ENCODE data around the gene ITGA5. TPM values are rescaled to one million over a fixed set of nuclear protein-coding genes. Genes with fewer than 3 reads are reported as not detected.
A peak's percentile ranks its signal among the peaks of the same experiment; 100 is the strongest.

Gene ITGA5
- total and polyA plus RNA-seq, 2 of the 13 experiments (the other 11 are each of a cell fraction or from before 2014, with no cell fraction given), result 0.20 to 0.40 TPM

DNA sequence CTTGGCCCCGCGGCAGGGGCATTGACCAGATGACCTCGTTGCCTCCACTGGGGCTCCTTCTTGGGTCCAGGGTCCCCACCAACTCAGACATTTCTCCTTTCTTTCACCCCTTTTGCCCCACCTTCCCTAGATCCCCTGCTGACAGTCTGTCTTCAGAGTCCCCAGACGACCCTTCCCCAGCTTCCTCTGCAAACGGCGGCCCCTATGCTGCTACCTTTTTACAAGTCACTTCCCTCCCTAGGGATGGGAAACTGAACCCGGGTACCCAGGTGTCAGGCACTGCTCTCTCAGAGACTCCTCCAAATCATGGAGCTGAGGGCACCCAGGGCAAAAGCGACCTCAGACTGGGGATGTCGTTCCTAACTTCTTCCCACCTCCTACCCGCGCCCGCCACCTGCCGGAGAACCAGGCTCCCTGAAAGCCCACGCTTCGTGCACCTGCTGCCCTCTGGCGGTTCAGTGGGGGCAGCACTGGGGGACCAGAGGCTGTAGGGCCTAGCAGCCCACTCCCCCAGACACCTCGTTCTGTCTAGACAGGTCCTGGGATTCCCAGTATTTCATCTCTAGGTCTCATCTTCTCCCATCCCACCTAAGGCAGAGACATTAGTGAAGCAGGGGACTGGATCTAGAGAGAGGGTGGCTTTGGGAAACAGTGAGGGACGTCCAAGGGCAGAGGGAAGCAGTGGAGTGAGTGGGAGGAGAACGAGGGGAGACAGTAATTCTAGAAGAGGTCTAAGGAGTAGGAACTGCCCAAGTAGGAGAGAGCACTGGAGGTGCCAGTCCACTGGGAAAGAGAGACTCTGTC lies 39.5 kb downstream of the ITGA5 start (continued):
- TF ChIP-seq, protein P1, sequence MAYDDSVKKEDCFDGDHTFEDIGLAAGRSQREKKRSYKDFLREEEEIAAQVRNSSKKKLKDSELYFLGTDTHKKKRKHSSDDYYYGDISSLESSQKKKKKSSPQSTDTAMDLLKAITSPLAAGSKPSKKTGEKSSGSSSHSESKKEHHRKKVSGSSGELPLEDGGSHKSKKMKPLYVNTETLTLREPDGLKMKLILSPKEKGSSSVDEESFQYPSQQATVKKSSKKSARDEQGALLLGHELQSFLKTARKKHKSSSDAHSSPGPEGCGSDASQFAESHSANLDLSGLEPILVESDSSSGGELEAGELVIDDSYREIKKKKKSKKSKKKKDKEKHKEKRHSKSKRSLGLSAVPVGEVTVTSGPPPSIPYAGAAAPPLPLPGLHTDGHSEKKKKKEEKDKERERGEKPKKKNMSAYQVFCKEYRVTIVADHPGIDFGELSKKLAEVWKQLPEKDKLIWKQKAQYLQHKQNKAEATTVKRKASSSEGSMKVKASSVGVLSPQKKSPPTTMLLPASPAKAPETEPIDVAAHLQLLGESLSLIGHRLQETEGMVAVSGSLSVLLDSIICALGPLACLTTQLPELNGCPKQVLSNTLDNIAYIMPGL (CRISPR knock-in tag; IDR thresholded peaks at IDR 0.05; ENCODE audit: borderline replicate concordance in 1 of 2, low read depth in 1 of 2), result peak; percentile 96
- TF ChIP-seq ZNF331 (CRISPR knock-in tag; IDR thresholded peaks at IDR 0.05) (peak; percentile 31; the same call in 1 of the 2 replicates), IRX3 (CRISPR knock-in tag; IDR thresholded peaks at IDR 0.05; ENCODE audit: borderline replicate concordance, low read depth) (no peak), ZSCAN20 (CRISPR knock-in tag; IDR thresholded peaks at IDR 0.05; ENCODE audit: borderline replicate concordance) (no peak), ASH2L (IDR thresholded peaks at IDR 0.05; ENCODE audit: insufficient read length, low read depth, low read length) (peak; percentile 32), ARHGAP35 (CRISPR knock-in tag; IDR thresholded peaks at IDR 0.05; ENCODE audit: borderline replicate concordance) (0 out of 2 replicates have a peak, but pooled peaks have one; percentile 58), MEF2D (CRISPR knock-in tag; IDR thresholded peaks at IDR 0.05) (peak; percentile 74; the same call in 1 of the 2 replicates), RXRB (CRISPR knock-in tag; IDR thresholded peaks at IDR 0.05; ENCODE audit: borderline replicate concordance) (peak; percentile 35; the same call in 1 of the 2 replicates), YY1 (IDR thresholded peaks at IDR 0.05; ENCODE audit: insufficient read depth, insufficient replicate concordance, low read depth, low read length) (peak; percentile 75), KDM3A (CRISPR knock-in tag; IDR thresholded peaks at IDR 0.05; ENCODE audit: low read depth) (peak; percentile 77; the same call in 1 of the 2 replicates), IKZF4 (CRISPR knock-in tag; IDR thresholded peaks at IDR 0.05; ENCODE audit: borderline replicate concordance, low read depth, not compliant biosample characterization) (peak; percentile 36), MATR3 (CRISPR knock-in tag; IDR thresholded peaks at IDR 0.05) (no peak), ZNF251 (CRISPR knock-in tag; IDR thresholded peaks at IDR 0.05) (no peak), SMARCE1 (IDR thresholded peaks at IDR 0.05; ENCODE audit: borderline replicate concordance) (no peak)
- TF ChIP-seq, protein P2, sequence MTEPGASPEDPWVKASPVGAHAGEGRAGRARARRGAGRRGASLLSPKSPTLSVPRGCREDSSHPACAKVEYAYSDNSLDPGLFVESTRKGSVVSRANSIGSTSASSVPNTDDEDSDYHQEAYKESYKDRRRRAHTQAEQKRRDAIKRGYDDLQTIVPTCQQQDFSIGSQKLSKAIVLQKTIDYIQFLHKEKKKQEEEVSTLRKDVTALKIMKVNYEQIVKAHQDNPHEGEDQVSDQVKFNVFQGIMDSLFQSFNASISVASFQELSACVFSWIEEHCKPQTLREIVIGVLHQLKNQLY (CRISPR knock-in tag; IDR thresholded peaks at IDR 0.05), result 0 out of 2 replicates have a peak, but pooled peaks have one; percentile 39
- TF ChIP-seq, protein P3, sequence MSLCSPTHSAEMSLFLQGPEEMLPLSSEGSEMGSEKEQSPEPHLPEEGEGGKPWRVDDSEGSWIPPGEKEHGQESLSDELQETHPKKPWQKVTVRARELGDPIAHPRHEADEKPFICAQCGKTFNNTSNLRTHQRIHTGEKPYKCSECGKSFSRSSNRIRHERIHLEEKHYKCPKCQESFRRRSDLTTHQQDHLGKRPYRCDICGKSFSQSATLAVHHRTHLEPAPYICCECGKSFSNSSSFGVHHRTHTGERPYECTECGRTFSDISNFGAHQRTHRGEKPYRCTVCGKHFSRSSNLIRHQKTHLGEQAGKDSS (CRISPR knock-in tag; IDR thresholded peaks at IDR 0.05; ENCODE audit: borderline replicate concordance, low read depth), result peak; percentile 63; the same call in 1 of the 2 replicates
- TF ChIP-seq, protein P4, sequence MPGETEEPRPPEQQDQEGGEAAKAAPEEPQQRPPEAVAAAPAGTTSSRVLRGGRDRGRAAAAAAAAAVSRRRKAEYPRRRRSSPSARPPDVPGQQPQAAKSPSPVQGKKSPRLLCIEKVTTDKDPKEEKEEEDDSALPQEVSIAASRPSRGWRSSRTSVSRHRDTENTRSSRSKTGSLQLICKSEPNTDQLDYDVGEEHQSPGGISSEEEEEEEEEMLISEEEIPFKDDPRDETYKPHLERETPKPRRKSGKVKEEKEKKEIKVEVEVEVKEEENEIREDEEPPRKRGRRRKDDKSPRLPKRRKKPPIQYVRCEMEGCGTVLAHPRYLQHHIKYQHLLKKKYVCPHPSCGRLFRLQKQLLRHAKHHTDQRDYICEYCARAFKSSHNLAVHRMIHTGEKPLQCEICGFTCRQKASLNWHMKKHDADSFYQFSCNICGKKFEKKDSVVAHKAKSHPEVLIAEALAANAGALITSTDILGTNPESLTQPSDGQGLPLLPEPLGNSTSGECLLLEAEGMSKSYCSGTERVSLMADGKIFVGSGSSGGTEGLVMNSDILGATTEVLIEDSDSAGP (CRISPR knock-in tag; IDR thresholded peaks at IDR 0.05; ENCODE audit: borderline replicate concordance), result peak; percentile 68
- TF ChIP-seq, protein P5, sequence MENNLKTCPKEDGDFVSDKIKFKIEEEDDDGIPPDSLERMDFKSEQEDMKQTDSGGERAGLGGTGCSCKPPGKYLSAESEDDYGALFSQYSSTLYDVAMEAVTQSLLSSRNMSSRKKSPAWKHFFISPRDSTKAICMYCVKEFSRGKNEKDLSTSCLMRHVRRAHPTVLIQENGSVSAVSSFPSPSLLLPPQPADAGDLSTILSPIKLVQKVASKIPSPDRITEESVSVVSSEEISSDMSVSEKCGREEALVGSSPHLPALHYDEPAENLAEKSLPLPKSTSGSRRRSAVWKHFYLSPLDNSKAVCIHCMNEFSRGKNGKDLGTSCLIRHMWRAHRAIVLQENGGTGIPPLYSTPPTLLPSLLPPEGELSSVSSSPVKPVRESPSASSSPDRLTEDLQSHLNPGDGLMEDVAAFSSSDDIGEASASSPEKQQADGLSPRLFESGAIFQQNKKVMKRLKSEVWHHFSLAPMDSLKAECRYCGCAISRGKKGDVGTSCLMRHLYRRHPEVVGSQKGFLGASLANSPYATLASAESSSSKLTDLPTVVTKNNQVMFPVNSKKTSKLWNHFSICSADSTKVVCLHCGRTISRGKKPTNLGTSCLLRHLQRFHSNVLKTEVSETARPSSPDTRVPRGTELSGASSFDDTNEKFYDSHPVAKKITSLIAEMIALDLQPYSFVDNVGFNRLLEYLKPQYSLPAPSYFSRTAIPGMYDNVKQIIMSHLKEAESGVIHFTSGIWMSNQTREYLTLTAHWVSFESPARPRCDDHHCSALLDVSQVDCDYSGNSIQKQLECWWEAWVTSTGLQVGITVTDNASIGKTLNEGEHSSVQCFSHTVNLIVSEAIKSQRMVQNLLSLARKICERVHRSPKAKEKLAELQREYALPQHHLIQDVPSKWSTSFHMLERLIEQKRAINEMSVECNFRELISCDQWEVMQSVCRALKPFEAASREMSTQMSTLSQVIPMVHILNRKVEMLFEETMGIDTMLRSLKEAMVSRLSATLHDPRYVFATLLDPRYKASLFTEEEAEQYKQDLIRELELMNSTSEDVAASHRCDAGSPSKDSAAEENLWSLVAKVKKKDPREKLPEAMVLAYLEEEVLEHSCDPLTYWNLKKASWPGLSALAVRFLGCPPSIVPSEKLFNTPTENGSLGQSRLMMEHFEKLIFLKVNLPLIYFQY (CRISPR knock-in tag; IDR thresholded peaks at IDR 0.05; ENCODE audit: borderline replicate concordance), result 0 out of 2 replicates have a peak, but pooled peaks have one; percentile 37
